GM20431 (cell line): ENCODE data around the gene NOL12.
"Not testable (repeated sequence)": the region's sequence is repeated elsewhere in the genome, so short reads cannot be mapped to it uniquely, and the experiment has no call there.

Experiments used
- in situ Hi-C: fragments of 300-500 bp; cut with MseI, MboI; formaldehyde crosslinking; loops from one replicate; pipeline ENCODE4 v1.15.0; 2020; ENCODE audit warnings: low sequenced_read_pairs; ENCODE audit not compliant: unreplicated experiment

The NOL12 gene, protein sequence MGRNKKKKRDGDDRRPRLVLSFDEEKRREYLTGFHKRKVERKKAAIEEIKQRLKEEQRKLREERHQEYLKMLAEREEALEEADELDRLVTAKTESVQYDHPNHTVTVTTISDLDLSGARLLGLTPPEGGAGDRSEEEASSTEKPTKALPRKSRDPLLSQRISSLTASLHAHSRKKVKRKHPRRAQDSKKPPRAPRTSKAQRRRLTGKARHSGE

GRCh38 chr22:37686002-37686982 is at the start of gene NOL12:
NOL12 (plus strand) TSS chr22:37686343; CDS start chr22:37686393, 50 bp downstream.
- in situ Hi-C loops = no loop called here

DNA sequence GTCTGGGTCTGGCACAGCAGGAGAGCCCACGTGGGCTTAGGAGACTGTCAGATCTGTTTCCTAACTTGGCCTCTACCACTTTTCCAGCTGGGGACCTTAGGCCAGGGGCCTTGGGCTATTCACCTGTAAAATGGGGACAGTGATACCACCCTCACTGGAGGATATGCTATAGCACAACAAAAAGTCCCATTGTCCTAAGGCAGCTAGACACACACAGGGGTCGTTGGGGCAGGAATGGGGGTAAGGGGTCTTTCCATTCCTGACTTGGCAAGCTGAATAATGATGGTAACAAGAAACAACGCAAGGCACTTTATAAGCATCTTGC is 49.2 kb upstream of the NOL12 start:
- in situ Hi-C loops = no loop called here

- in situ Hi-C loops = no loop called here
Observed at GRCh38 chr22:37638391-37639069, 47.6 kb upstream of the NOL12 start.

DNA sequence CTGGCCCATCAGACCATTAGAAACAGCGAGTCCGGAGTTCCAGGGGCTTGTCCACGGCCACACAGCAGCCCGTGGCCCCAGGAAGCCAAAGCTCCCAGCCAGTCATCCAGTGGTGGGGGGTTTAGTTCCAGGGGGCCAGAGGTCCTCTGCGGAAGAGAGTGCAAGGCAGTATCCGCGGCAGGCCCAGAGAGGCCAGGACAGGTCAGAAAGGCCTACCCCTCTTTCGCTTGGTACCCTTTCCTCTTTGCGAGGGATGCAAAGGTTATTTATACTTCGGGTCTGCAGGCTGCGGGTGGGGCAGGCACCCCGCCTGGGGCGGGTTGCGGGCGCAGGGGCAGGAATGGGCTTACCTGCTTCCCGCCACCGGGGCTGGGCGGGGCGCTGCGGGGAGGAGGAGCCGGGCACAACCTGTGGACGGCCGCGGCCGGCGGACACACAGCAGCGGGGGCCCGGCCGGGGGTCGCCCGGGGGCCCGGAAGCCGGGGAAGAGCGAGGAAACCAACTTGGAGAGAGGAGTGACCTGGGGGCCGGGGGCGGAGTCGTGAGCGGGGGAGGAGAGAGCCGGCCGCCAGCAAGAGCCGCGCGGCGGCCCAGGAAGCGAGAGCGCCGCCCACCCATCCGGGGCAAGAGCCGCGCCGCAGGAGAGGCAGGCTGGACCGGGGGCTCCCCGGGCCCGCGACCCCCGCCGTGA is 46.9 kb upstream of the NOL12 start, which contains the start of gene SH3BP1:
Gene SH3BP1 (plus strand): TSS at position 600 of the 691 bp plus-strand sequence. CDS start 119 bp downstream, outside the sequence.
- in situ Hi-C loops = no loop called here

- in situ Hi-C loops = no loop called here
Observed at GRCh38 chr22:37639771-37640590, 46.2 kb upstream of the NOL12 start.

DNA sequence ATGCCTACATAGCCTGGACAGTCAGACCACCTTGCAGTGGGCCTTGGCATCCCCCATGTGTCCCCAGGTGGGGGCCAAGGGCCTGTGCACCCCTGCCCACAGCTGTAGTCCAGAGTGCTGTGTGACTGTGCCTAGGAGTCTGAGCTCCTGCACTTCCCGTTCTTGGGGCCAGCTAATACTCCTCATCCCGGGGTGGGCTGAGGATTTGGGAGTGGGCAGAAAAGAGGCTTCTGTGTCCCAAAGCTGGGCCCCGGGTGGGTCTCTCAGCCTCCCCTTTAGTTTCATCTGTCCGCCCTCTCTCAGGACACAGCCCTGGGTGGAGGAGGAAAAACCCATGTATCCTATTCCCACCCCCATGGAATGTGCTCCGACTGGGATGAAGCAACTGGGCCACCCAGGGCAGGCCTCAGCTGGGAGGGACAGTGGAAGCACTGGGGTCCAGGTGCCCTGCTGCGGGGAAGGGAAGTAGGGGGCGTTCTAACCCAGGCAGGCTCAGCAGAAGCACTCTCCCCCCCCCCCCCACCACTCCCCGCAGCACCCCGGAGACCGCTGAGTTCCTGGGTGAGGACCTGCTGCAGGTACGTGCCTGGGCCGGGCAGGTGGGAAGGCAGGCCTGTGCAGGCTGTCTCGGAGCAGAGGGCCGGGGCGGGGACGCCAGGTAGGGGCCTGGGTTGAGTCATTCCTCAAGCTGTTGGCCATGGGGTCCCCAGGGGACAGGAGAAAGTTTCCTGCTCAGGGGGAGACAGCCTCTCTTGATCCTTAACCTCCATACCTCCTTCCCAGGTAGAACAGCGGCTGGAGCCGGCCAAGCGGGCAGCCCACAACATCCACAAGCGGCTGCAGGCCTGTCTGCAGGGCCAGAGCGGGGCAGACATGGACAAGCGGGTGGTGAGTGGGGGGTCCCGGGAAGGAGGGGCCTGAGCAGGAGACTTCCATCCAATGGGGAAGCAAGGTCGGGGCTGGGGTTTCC is 45.3 kb upstream of the NOL12 start:
- in situ Hi-C loops = no loop called here

DNA sequence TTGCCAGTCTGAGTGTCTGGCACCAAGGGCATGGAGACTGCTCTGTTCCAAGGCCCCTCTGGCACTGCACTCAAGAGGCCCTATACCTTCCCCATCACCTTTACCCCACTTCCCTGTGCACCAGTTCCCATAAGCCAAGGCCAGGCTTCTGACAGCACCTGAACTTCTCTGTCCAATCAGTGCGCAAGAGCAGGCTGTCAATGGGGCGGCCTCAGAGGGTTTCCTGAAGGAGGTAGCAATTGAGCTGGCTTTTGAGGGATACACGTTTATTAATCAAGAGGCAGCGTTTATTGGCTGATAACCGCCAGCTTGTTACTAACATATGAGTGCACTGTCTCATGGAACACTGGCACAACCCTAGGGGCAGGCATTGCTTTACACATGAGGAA is 44.6 kb upstream of the NOL12 start:
- in situ Hi-C loops = no loop called here

- in situ Hi-C loops = no loop called here
Observed at GRCh38 chr22:37643225-37643847, 42.8 kb upstream of the NOL12 start.

DNA sequence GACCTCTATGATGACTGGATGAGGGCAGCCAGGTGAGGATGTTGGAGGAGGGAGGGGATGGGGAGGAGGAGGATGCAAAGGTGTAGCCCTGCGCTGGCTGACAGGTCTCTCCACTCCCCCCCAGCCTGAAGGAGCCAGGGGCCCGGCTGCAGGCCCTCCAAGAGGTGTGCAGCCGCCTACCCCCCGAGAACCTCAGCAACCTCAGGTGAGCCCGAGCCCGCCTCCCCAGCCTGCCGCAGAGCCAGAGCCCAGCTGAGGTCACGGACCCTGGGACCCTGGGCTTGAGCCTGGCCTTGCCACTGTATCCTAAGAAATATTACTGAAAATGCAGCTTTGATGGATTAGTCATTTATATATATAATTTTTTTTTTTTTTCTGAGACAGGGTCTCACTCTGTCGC is 38.8 kb upstream of the NOL12 start:
- in situ Hi-C loops = no loop called here

DNA sequence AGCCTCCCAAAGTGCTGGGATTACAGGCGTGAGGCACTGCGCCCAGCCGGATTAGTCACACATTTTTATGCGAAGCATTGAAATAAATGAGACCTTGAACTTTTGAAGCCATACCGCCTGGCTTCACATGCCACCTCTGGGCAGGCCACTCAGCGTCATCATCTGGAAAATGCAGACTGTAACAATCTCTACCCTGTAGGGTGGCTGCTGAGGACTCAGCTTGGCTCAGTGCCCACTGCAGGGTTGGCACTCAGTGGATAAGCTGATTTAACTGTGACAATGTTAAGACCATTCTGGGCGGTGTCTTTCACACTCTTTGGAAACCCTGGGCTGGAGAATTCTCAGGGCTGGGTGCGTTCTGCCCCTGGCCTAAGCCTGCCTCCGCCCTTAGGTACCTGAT is 38.2 kb upstream of the NOL12 start:
- in situ Hi-C loops = no loop called here

DNA sequence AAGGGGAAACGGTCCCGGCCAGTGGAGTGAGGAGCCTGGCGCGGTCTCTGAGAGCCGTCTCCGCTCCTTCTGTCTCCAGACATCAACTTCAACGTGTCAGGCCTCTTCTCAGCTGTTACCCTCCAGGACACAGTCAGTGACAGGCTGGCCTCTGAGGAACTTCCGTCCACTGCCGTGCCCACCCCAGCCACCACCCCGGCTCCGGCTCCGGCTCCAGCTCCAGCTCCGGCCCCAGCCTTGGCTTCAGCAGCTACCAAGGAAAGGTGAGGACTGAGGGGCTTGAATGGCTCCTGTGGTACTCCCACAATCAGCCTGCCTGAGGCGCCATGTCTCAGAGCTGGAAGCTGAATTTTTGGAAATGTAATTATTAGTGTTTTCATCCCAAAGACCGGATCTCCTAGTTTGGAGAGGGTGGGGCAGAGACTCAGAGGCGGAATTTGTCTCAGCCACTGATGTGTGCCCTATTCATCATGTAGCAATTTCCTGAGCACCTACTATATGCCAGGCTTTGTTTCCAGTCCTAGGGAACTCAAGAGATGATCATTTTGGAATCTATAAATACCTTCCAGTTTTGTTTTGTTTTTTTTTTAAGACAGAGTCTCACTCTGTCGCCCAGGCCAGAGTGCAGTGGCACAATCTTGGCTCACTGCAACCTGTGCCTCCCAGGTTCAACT is 35.5 kb upstream of the NOL12 start:
- in situ Hi-C loops = no loop called here

DNA sequence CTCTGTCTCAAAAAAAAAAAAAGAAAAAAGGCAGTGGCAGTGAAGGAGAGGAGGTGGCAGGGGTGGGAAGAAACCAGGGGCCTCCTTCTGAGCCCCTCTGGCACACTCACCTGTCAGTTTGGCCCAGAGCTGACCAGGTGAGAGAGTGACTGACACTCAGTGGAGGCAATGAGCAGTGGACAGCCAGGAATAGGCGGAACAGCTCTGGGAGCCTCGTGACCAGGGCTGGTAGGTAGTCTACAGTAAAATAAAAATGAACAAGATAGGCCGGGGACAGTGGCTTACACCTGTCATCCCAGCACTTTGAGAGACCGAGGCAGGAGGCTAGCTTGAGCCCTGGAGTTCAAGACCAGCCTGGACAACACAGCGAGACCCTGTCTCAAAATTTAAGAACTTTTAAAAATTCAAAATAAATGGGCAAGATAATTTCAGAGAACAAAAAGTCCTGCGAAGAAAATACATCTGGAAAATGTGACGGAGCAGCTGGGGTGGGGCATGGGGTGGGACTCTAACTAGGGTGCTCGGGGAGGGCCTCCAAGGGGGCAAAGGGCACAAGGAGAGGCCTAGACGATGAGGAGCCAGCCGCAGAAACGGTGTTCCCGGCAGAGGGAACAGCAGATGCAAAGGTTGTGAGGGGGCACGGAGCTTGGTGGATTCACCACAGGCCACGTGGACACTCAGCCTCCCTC is 31.4 kb upstream of the NOL12 start:
- in situ Hi-C loops = no loop called here

GRCh38 chr22:37655252-37655563 is 30.9 kb upstream of the NOL12 start:
- in situ Hi-C loops = no loop called here

- in situ Hi-C loops = not testable (repeated sequence)
Observed at GRCh38 chr22:37656583-37656982, 29.6 kb upstream of the NOL12 start.

- in situ Hi-C loops = no loop called here
Observed at GRCh38 chr22:37657590-37658132, 28.5 kb upstream of the NOL12 start.

DNA sequence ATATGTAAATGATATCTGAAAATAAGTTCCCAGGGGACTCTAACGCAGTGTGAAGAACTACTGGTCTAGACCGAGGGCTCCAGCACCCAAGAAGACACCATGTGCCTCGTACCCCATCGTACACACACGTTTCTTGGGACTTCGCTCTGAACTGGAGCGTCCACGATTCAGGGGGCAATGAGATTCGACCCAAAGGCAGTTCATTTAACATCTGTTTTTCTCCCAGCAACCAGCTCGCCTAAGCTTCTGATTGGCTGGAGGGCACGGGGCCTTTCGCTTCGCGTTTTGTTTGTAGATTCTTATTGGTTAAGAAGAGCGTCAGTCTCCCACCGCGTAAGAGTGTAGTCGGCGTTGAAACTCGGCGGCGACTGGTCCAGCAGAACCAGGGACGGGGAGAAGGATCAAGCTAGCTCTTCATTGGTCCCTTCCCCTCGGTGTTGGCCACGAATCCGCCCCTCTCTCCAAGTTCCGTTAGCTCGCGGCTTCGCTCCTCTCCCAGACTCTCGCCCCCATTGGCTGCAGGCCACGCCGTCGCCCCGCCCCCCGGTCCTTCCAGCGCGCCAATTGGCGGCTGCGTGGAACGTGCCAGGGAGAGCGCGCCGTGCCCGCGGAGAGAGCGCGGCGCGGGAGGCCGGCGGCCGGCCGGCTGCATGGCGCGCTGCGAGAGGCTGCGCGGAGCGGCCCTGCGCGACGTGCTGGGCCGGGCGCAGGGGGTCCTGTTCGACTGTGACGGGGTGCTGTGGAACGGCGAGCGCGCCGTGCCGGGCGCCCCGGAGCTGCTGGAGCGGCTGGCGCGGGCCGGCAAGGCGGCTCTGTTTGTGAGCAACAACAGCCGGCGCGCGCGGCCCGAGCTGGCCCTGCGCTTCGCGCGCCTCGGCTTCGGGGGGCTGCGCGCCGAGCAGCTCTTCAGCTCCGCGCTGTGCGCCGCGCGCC is 27.7 kb upstream of the NOL12 start, which contains the start of gene PDXP:
Gene PDXP (plus strand): TSS at position 591 of the 933 bp plus-strand sequence. CDS start 60 bp downstream, at position 651.
- in situ Hi-C loops = no loop called here
